ENCODE measurements around the gene ADH1A.

DNA sequence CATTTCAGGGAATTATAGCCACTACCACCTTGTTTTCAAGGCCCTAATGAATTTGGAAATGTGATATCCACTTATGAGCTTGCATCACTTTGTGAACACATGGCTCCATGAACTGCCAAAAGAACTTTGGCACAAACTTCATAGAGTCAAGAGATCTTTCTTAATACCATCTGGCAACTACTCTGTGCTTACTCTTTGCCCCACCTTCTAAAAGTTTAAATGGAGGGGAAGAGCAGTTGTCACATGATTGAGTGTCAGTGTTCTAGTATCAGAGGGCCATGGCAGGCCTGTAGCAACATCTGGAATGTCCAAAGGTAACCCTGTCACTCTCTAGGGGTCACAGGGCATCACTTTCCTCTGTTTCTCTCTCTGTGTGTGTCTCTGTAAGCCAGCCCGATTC, 33.0 kb upstream of the ADH1A start:
- TF ChIP-seq, protein P1, sequence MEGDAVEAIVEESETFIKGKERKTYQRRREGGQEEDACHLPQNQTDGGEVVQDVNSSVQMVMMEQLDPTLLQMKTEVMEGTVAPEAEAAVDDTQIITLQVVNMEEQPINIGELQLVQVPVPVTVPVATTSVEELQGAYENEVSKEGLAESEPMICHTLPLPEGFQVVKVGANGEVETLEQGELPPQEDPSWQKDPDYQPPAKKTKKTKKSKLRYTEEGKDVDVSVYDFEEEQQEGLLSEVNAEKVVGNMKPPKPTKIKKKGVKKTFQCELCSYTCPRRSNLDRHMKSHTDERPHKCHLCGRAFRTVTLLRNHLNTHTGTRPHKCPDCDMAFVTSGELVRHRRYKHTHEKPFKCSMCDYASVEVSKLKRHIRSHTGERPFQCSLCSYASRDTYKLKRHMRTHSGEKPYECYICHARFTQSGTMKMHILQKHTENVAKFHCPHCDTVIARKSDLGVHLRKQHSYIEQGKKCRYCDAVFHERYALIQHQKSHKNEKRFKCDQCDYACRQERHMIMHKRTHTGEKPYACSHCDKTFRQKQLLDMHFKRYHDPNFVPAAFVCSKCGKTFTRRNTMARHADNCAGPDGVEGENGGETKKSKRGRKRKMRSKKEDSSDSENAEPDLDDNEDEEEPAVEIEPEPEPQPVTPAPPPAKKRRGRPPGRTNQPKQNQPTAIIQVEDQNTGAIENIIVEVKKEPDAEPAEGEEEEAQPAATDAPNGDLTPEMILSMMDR (IDR thresholded peaks at IDR 0.05; ENCODE audit: insufficient read depth, low read length, poor library complexity, severe bottlenecking), result no peak
- no peak for TF ChIP-seq EZH2phosphoT487 (conservative IDR thresholded peaks at IDR 0.05; ENCODE audit: low read length)
